B cell (primary cell): ENCODE data around the gene IL6ST. TPM values are rescaled to one million over a fixed set of nuclear protein-coding genes. Genes with fewer than 3 reads are reported as not detected.

Experiments used
- ATAC-seq: fragments of 200-7000 bp; cut with Tn5 transposase; one replicate; pipeline ENCODE4 v1.10.0; 2021; ENCODE audit warnings: low read depth, mild to moderate bottlenecking, moderate number of reproducible peaks, moderate library complexity
- CTCF ChIA-PET: fragments of 350-600 bp; sonication (Branson Sonifier 250); formaldehyde crosslinking; loops from one replicate; lab custom pipeline; 2021; ENCODE audit warnings: antibody characterized with exemption, inconsistent platforms; lab: Charles Lee
- POLR2A ChIA-PET: fragments of 350-600 bp; sonication (Branson Sonifier 250); formaldehyde crosslinking; loops from one replicate; lab custom pipeline; 2021; ENCODE audit warnings: antibody characterized with exemption; lab: Charles Lee
- DNase-seq: peaks from one replicate; pipeline ENCODE4 v3.0.0; 2013
- H2AFZ ChIP-seq: 2 replicates; pipeline ENCODE4 v1.6.1; 2012; ENCODE audit warnings: mild to moderate bottlenecking, low read depth, low read length; ENCODE audit not compliant: insufficient read depth, poor library complexity, severe bottlenecking
- H3K27ac ChIP-seq, 2 donors: 1 replicate in 1 of 2; 2 replicates in 1 of 2; pipeline ENCODE4 v1.5.1; 2012 to 2013; ENCODE audit warnings: low read length in 2 of 2, mild to moderate bottlenecking in 2 of 2, moderate library complexity in 1 of 2
- H3K27me3 ChIP-seq, 4 experiments: fragments of 200-600 bp in 1 of 4; sonication (generic) in 1 of 4; replicated peaks in 1 of 4; 1 replicate in 2 of 4; 2 replicates in 2 of 4; pipeline versions ENCODE4 v1.6.1 to v1.7.0; 2013 to 2016; ENCODE audit warnings: low read length in 3 of 4, mild to moderate bottlenecking in 2 of 4, mixed read lengths in 1 of 4, moderate library complexity in 1 of 4; ENCODE audit not compliant: insufficient read depth in 4 of 4, control insufficient read depth in 3 of 4; ENCODE audit errors: control extremely low read depth in 1 of 4
- H3K36me3 ChIP-seq, 2 experiments: replicated peaks in 1 of 2; 1 replicate in 1 of 2; 2 replicates in 1 of 2; pipeline versions ENCODE4 v1.6.1 to v1.7.1; 2013; ENCODE audit warnings: low read length in 1 of 2; ENCODE audit not compliant: insufficient read depth in 2 of 2, control insufficient read depth in 1 of 2; ENCODE audit errors: control extremely low read depth in 1 of 2, extremely low read depth in 1 of 2
- H3K4me1 ChIP-seq, 2 donors: fragments of 200-600 bp in 1 of 2; sonication (generic) in 1 of 2; 1 replicate in 1 of 2; 2 replicates in 1 of 2; pipeline versions ENCODE4 v1.5.1 to v1.6.1; 2013 to 2017; ENCODE audit warnings: low read length in 2 of 2; ENCODE audit not compliant: control insufficient read depth in 2 of 2, insufficient read depth in 2 of 2
- H3K4me2 ChIP-seq: replicated peaks from 2 replicates; pipeline ENCODE3; 2012; ENCODE audit warnings: mild to moderate bottlenecking, low read depth, low read length; ENCODE audit not compliant: poor library complexity, severe bottlenecking
- H3K4me3 ChIP-seq, 5 experiments: fragments of 200-600 bp in 1 of 5; sonication (generic) in 1 of 5; 1 replicate in 3 of 5; 2 replicates in 2 of 5; pipeline versions ENCODE4 v1.5.1 to v1.7.0; 2011 to 2016; ENCODE audit warnings: low read length in 4 of 5, mild to moderate bottlenecking in 4 of 5, low read depth in 2 of 5, control low read depth in 1 of 5, moderate library complexity in 1 of 5; ENCODE audit not compliant: insufficient read depth in 1 of 5; ENCODE audit errors: control extremely low read depth in 1 of 5, extremely low read depth in 1 of 5
- H3K79me2 ChIP-seq: fragments of 200-600 bp; sonication (generic); one replicate; pipeline ENCODE4 v1.6.0; 2016; ENCODE audit warnings: low read length; ENCODE audit not compliant: control insufficient read depth, insufficient read depth
- H3K9ac ChIP-seq: fragments of 200-600 bp; sonication (generic); 2 replicates; pipeline ENCODE4 v1.6.1; 2017; ENCODE audit warnings: mild to moderate bottlenecking, low read length, moderate library complexity
- H3K9me3 ChIP-seq, 3 donors: one replicate each; pipeline versions ENCODE4 v1.6.1 to v1.7.1; 2013; ENCODE audit warnings: low read length in 2 of 3; ENCODE audit not compliant: control insufficient read depth in 2 of 3, insufficient read depth in 1 of 3; ENCODE audit errors: control extremely low read depth in 1 of 3
- H4K20me1 ChIP-seq: 2 replicates; pipeline ENCODE4 v1.6.0; 2012; ENCODE audit warnings: mild to moderate bottlenecking, low read length; ENCODE audit not compliant: insufficient read depth, control insufficient read depth, poor library complexity, severe bottlenecking
- H3K27ac Mint-ChIP-seq: one replicate; pipeline ENCODE4 v1.8.0; 2021; ENCODE audit warnings: mixed read lengths
- H3K27me3 Mint-ChIP-seq: one replicate; pipeline ENCODE4 v1.8.0; 2021; ENCODE audit warnings: mixed read lengths
- H3K4me1 Mint-ChIP-seq: one replicate; pipeline ENCODE4 v1.8.0; 2021; ENCODE audit warnings: mixed read lengths
- H3K4me3 Mint-ChIP-seq: one replicate; pipeline ENCODE4 v1.8.0; 2021; ENCODE audit warnings: mixed read lengths
- H3K9me3 Mint-ChIP-seq: one replicate; pipeline ENCODE4 v1.8.0; 2022; ENCODE audit warnings: mixed read lengths; ENCODE audit not compliant: insufficient read depth
- CTCF ChIP-seq: fragments of 200-600 bp; IDR thresholded peaks from one replicate; pipeline ENCODE4 v1.8.0; 2022; ENCODE audit warnings: antibody characterized with exemption, mild to moderate bottlenecking
- EZH2 ChIP-seq: IDR thresholded peaks from 2 replicates; pipeline ENCODE4 v1.6.1; 2012; ENCODE audit warnings: borderline replicate concordance, low read depth, mild to moderate bottlenecking, moderate library complexity, low read length; ENCODE audit not compliant: insufficient read depth, poor library complexity, severe bottlenecking
- WGBS: methylation state at CpG from one replicate; pipeline ENCODE4 v1.1.5; 2013; ENCODE audit warnings: missing lambda C conversion rate; ENCODE audit not compliant: insufficient coverage; 5-methylcytosine and 5-hydroxymethylcytosine counted together
- intact Hi-C: fragments of 100-400 bp; cut with micrococcal nuclease; formaldehyde crosslinking; loops from one replicate; pipeline ENCODE4 v1.10.0; 2022
- polyA plus RNA-seq: library from polyadenylated mRNA; depleted of rRNA; stranded (reverse); fragments of >200 nt; gene quantifications from 2 replicates; pipeline ENCODE4 v1.2.3, GENCODE V29; 2012
- total RNA-seq, 2 donors: library from RNA; stranded (reverse); fragments of 120-200 nt in 1 of 2; gene quantifications; 1 replicate in 1 of 2; 2 replicates in 1 of 2; pipeline versions ENCODE4 v1.2.3 to v1.2.4, GENCODE V29; 2013 to 2022

IL6ST gene
- total and polyA plus RNA-seq, 2 donors (not counting 1 experiment from before 2014, with no cell fraction given) = 4.3 to 28.0 TPM

GRCh38 chr5:55925712-55926111, 69.1 kb downstream of the IL6ST start:
- ChIA-PET POLR2A (no interaction called here), CTCF (interaction anchor here (1.3 to 1.4 kb wide), 2 partner anchors 10 to 12 kb away, joined by 4 read pairs; no protein-coding TSS in a partner anchor)
- Histone ChIP-seq H3K79me2 (no peaks in the 10 kb centered on the region), H3K36me3 (no peaks in the 10 kb centered on the region), H3K4me1 (peaks cover 7 to 10% of the 10 kb centered on the region in 2 donors), H3K9me3 (no peaks in the 10 kb centered on the region), H3K4me3 (no peak overlapping the region), H3K4me2 (no peak overlapping the region), H3K9ac (no peak overlapping the region), H3K27me3 (peaks cover 0 to 8% (median 1%) of the 10 kb centered on the region in 4 experiments), H4K20me1 (no peaks in the 10 kb centered on the region), H3K27ac (no peak overlapping the region), H2AFZ (no peak overlapping the region)
- 88% methylated on average over 5 of the region's 5 CpGs for WGBS
- no peak overlapping the region for H3K4me3 Mint-ChIP-seq
- TF ChIP-seq CTCF (no peak), EZH2 (no peak)
- H3K4me1 Mint-ChIP-seq = peaks cover 9% of the 10 kb centered on the region
- intact Hi-C loops = no loop called here
- DNase-seq (no peak), ATAC-seq (no peak)
- peaks cover 15% of the 10 kb centered on the region for H3K27me3 Mint-ChIP-seq
- H3K27ac Mint-ChIP-seq = no peak overlapping the region
- no peaks in the 10 kb centered on the region for H3K9me3 Mint-ChIP-seq

- intact Hi-C loops = no loop called here
- H3K4me1 Mint-ChIP-seq = peaks cover 9% of the 10 kb centered on the region
- ChIA-PET POLR2A (no interaction called here), CTCF (no interaction called here)
- Histone ChIP-seq H4K20me1 (no peaks in the 10 kb centered on the region), H3K9me3 (no peaks in the 10 kb centered on the region), H3K4me2 (no peak overlapping the region), H3K79me2 (no peaks in the 10 kb centered on the region), H3K27ac (no peak overlapping the region), H3K36me3 (no peaks in the 10 kb centered on the region), H2AFZ (no peak overlapping the region), H3K9ac (no peak overlapping the region), H3K4me3 (no peak overlapping the region), H3K4me1 (peaks cover 7 to 10% of the 10 kb centered on the region in 2 donors), H3K27me3 (peaks cover 0 to 8% (median 1%) of the 10 kb centered on the region in 4 experiments)
- DNase-seq = no peak
- no peaks in the 10 kb centered on the region for H3K9me3 Mint-ChIP-seq
- 93% methylated on average over 2 of the region's 3 CpGs for WGBS
- H3K4me3 Mint-ChIP-seq = no peak overlapping the region
- H3K27ac Mint-ChIP-seq = no peak overlapping the region
- ATAC-seq = no peak
- peaks cover 15% of the 10 kb centered on the region for H3K27me3 Mint-ChIP-seq
- TF ChIP-seq EZH2 = no peak
- TF ChIP-seq CTCF = no peak
Observed at GRCh38 chr5:55925181-55925580, 69.6 kb downstream of the IL6ST start.
